ENCODE results near the gene ALG1. TPM values are rescaled to one million over a fixed set of nuclear protein-coding genes. Genes with fewer than 3 reads are reported as not detected.

Gene ALG1
- total and polyA plus RNA-seq, 2 experiments from 2014 or later = 20.2 to 36.4 TPM

- Mint-ChIP-seq H3K36me3 (ENCODE audit: low read depth) (no peaks in the 10 kb centered on the region), H3K4me3 (no peak overlapping the region), H3K27ac (peak overlapping the region; percentile 54), H3K27me3 (ENCODE audit: insufficient read depth, low read depth, poor library complexity) (peaks cover 8% of the 10 kb centered on the region), H3K9me3 (no peaks in the 10 kb centered on the region), H3K4me1 (peaks cover 9% of the 10 kb centered on the region; the same call in 2 of the 3 replicates)
- Histone ChIP-seq H3F3A (replicated peaks; ENCODE audit: low read depth) (0 out of 2 replicates have a peak, but pooled peaks cover 4% of the 10 kb centered on the region), H3K4me2 (no peak overlapping the region), H3K9me2 (ENCODE audit: insufficient read depth) (no peaks in the 10 kb centered on the region), H3K79me2 (replicated peaks; ENCODE audit: insufficient read depth) (no peaks in the 10 kb centered on the region), H2AFZ (no peak overlapping the region), H3K27me3 (ENCODE audit: insufficient read depth) (no peaks in the 10 kb centered on the region), H3K4me1 (ENCODE audit: insufficient read depth) (peaks cover 4% of the 10 kb centered on the region; the same call in 1 of the 2 replicates), H4K20me1 (replicated peaks; ENCODE audit: insufficient read depth) (no peaks in the 10 kb centered on the region), H3K27ac (ENCODE audit: low read depth) (no peak overlapping the region), H3K36me3 (ENCODE audit: insufficient read depth) (no peaks in the 10 kb centered on the region), H3K4me3 (no peak overlapping the region)
- ATAC-seq (peak; percentile 68), DNase-seq (ENCODE audit: low spot score) (peak; percentile 49)
- TF ChIP-seq CTCF (conservative IDR thresholded peaks at IDR 0.05; ENCODE audit: low read depth in 2 of 2) (0 out of 4 replicates have a peak, but pooled peaks of 1 of the 2 experiments have one; percentile 2), POLR2AphosphoS5 (IDR thresholded peaks at IDR 0.05; ENCODE audit: low read depth) (no peak)
These were observed 24.7 kb upstream of the ALG1 start for GRCh38 chr16:5046914-5047313.

DNA sequence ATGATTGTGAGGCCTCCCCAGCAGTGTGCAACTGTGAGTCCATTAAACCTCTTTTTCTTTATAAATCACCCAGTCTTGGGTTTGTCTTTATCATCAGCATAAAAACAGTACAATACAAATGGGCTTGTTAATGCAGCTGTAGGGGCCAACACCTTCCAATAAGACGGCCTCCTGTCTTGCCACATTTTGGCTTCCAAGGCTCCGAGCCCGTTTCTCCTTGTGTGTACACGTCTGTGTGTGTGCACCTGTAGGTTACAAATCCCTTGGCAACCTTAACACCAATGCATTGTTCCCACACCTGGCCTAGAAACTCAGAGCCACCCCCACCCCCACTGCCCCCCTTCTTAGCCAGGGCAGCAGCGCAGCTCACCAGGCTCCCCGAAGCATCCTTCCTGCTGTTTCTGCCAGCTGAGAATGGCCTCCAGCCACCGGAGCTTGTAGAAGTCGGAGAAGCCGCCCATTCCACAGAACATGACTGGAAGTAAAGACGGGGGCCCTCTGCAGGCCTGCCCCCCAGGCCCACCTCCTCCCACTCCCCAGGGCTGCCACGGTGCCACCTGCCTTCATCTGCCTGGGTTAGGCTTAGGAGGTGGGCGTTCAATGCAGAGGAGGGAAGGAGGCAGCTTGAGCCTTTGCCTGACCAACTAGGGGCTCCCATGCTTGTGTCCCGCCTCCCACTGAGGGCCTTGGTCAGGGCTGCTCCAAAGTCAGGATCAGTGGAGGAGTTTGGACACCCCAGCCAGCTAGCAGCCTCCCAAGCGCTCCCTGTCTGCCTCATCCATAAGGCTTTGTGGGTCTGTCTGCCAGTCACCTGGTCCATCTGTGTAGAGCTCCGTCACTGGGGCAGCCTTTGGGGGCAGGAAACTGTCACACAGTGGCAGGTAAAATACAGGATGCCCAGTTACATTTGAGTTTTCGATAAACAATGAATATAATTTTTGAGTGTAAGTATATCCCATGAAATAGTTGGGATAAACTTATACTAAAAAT is 16.5 kb upstream of the ALG1 start:
- Histone ChIP-seq H3K27ac (ENCODE audit: low read depth) (no peak overlapping the region), H3K36me3 (ENCODE audit: insufficient read depth) (no peaks in the 10 kb centered on the region), H3F3A (replicated peaks; ENCODE audit: low read depth) (peaks cover 13% of the 10 kb centered on the region), H3K79me2 (replicated peaks; ENCODE audit: insufficient read depth) (no peaks in the 10 kb centered on the region), H4K20me1 (replicated peaks; ENCODE audit: insufficient read depth) (no peaks in the 10 kb centered on the region), H3K4me3 (no peak overlapping the region), H3K9me2 (ENCODE audit: insufficient read depth) (no peaks in the 10 kb centered on the region), H3K4me1 (ENCODE audit: insufficient read depth) (peaks cover 19% of the 10 kb centered on the region), H3K4me2 (no peak overlapping the region), H2AFZ (no peak overlapping the region), H3K27me3 (ENCODE audit: insufficient read depth) (no peaks in the 10 kb centered on the region)
- H3K4me3 Mint-ChIP-seq = no peak overlapping the region
- no peaks in the 10 kb centered on the region for H3K9me3 Mint-ChIP-seq
- DNase-seq (ENCODE audit: low spot score) (no peak), ATAC-seq (no peak)
- no peaks in the 10 kb centered on the region for H3K36me3 Mint-ChIP-seq (ENCODE audit: low read depth)
- peaks cover 11% of the 10 kb centered on the region for H3K27me3 Mint-ChIP-seq (ENCODE audit: insufficient read depth, low read depth, poor library complexity)
- H3K4me1 Mint-ChIP-seq = peaks cover 24% of the 10 kb centered on the region
- H3K27ac Mint-ChIP-seq = no peak overlapping the region; the same call in 1 of the 2 replicates
- TF ChIP-seq NANOG (IDR thresholded peaks at IDR 0.05; ENCODE audit: borderline replicate concordance) (no peak), JUNB (IDR thresholded peaks at IDR 0.05; ENCODE audit: unreplicated experiment) (no peak), STAT1 (IDR thresholded peaks at IDR 0.05; ENCODE audit: unreplicated experiment) (no peak), POLR2AphosphoS5 (IDR thresholded peaks at IDR 0.05; ENCODE audit: low read depth) (no peak), EZH2 (IDR thresholded peaks at IDR 0.05; ENCODE audit: low read depth, unreplicated experiment) (no peak), ZNF462 (CRISPR knock-in tag; IDR thresholded peaks at IDR 0.05) (no peak), ZNF114 (CRISPR knock-in tag; IDR thresholded peaks at IDR 0.05) (no peak), ETS1 (IDR thresholded peaks at IDR 0.05) (no peak), EZH2phosphoT487 (IDR thresholded peaks at IDR 0.05; ENCODE audit: unreplicated experiment) (no peak)

All from GM23338 (cell line).